IMR-90 (cell line): Measurements from ENCODE around the gene GMPPA. TPM values are rescaled to one million over a fixed set of nuclear protein-coding genes. Genes with fewer than 3 reads are reported as not detected.

ENCODE experiments used
- ATAC-seq: fragments of 200-7000 bp; cut with Tn5 transposase; 2 replicates; pipeline ENCODE4 v1.9.1; 2020; ENCODE audit warnings: low read depth, mild to moderate bottlenecking, moderate library complexity
- BruUV-seq: library from RNA; stranded (reverse); fragments of 400-500 nt; replicated peaks from 2 replicates; lab custom pipeline; 2021; lab: Mats Ljungman, UMichigan
- CTCF ChIA-PET: fragments of 300-600 bp; formaldehyde crosslinking; extraction: SDS; loops from one replicate; lab custom pipeline; 2021; ENCODE audit warnings: antibody characterized with exemption; lab: Yijun Ruan, JAX
- POLR2A ChIA-PET: fragments of 300-600 bp; sonication (Branson Sonifier 250); formaldehyde crosslinking; loops from one replicate; lab custom pipeline; 2022; ENCODE audit warnings: antibody characterized with exemption; ENCODE audit not compliant: unreplicated experiment; lab: Charles Lee
- DNase-seq: peaks from one replicate; pipeline ENCODE4 v3.0.0; 2013
- H2AFZ ChIP-seq: replicated peaks from 2 replicates; pipeline ENCODE3; 2013; ENCODE audit warnings: low read length, mild to moderate bottlenecking; ENCODE audit not compliant: poor library complexity
- H2AK5ac ChIP-seq: 2 replicates; pipeline ENCODE4 v1.6.1; 2013; ENCODE audit warnings: low read depth, low read length, inconsistent platforms
- H2AK9ac ChIP-seq: replicated peaks from 2 replicates; pipeline ENCODE3; 2013; ENCODE audit warnings: mild to moderate bottlenecking, low read depth, low read length, moderate library complexity; ENCODE audit not compliant: poor library complexity
- H2BK120ac ChIP-seq: 2 replicates; pipeline ENCODE4 v1.6.1; 2013; ENCODE audit warnings: low read depth, low read length, inconsistent platforms
- H2BK15ac ChIP-seq: 3 replicates; pipeline ENCODE4 v1.6.1; 2013; ENCODE audit warnings: low read depth, low read length, inconsistent platforms
- H2BK20ac ChIP-seq: 2 replicates; pipeline ENCODE4 v1.6.1; 2013; ENCODE audit warnings: low read depth, mild to moderate bottlenecking, inconsistent platforms, low read length, moderate library complexity
- H2BK5ac ChIP-seq: 2 replicates; pipeline ENCODE4 v1.6.1; 2013; ENCODE audit warnings: mild to moderate bottlenecking, low read depth, low read length, inconsistent platforms; ENCODE audit not compliant: poor library complexity, severe bottlenecking
- H3K14ac ChIP-seq: replicated peaks from 2 replicates; pipeline ENCODE4 v1.6.1; 2013; ENCODE audit warnings: low read depth, low read length, inconsistent platforms
- H3K18ac ChIP-seq: 2 replicates; pipeline ENCODE4 v1.6.1; 2013; ENCODE audit warnings: low read depth, low read length, control low read depth
- H3K23ac ChIP-seq: 2 replicates; pipeline ENCODE4 v1.6.1; 2013; ENCODE audit warnings: low read depth, low read length, inconsistent platforms
- H3K27ac ChIP-seq: 2 replicates; pipeline ENCODE4 v1.5.1; 2013; ENCODE audit warnings: mild to moderate bottlenecking, control low read depth, low read length; ENCODE audit not compliant: insufficient read depth
- H3K27me3 ChIP-seq: 2 replicates; pipeline ENCODE4 v1.6.1; 2013; ENCODE audit warnings: low read length; ENCODE audit not compliant: control insufficient read depth, insufficient read depth
- H3K36me3 ChIP-seq: 2 replicates; pipeline ENCODE4 v1.6.1; 2013; ENCODE audit warnings: low read length, mixed read lengths; ENCODE audit not compliant: control insufficient read depth, insufficient read depth
- H3K4ac ChIP-seq: 2 replicates; pipeline ENCODE4 v1.6.1; 2013; ENCODE audit warnings: low read depth, low read length, inconsistent platforms
- H3K4me1 ChIP-seq: 2 replicates; pipeline ENCODE4 v1.6.1; 2013; ENCODE audit warnings: low read length, mixed read lengths; ENCODE audit not compliant: control insufficient read depth, insufficient read depth
- H3K4me2 ChIP-seq: 2 replicates; pipeline ENCODE4 v1.6.1; 2013; ENCODE audit warnings: low read depth, mild to moderate bottlenecking, control low read depth, low read length, moderate library complexity
- H3K4me3 ChIP-seq: 2 replicates; pipeline ENCODE4 v1.5.1; 2013; ENCODE audit warnings: low read depth, mild to moderate bottlenecking, control low read depth, low read length, moderate library complexity; ENCODE audit not compliant: insufficient read depth
- H3K56ac ChIP-seq: 2 replicates; pipeline ENCODE4 v1.6.1; 2013; ENCODE audit warnings: low read length, inconsistent platforms; ENCODE audit not compliant: insufficient read depth; ENCODE audit errors: extremely low read depth
- H3K79me1 ChIP-seq, 2 experiments: 2 replicates each; pipeline ENCODE4 v1.6.1; 2013; ENCODE audit warnings: low read length in 2 of 2, inconsistent platforms in 1 of 2, low read depth in 1 of 2
- H3K9ac ChIP-seq: 2 replicates; pipeline ENCODE4 v1.6.1; 2013; ENCODE audit warnings: low read depth, low read length, control low read depth
- H3K9me1 ChIP-seq: 2 replicates; pipeline ENCODE4 v1.6.1; 2013; ENCODE audit warnings: low read length, inconsistent platforms; ENCODE audit not compliant: insufficient read depth
- H3K9me3 ChIP-seq: 2 replicates; pipeline ENCODE4 v1.6.1; 2013; ENCODE audit warnings: low read length; ENCODE audit not compliant: control insufficient read depth, insufficient read depth
- H4K20me1 ChIP-seq: 2 replicates; pipeline ENCODE4 v1.6.1; 2013; ENCODE audit warnings: low read length, inconsistent platforms; ENCODE audit not compliant: insufficient read depth
- H4K5ac ChIP-seq: 2 replicates; pipeline ENCODE4 v1.6.1; 2013; ENCODE audit warnings: mild to moderate bottlenecking, low read depth, low read length, control low read depth
- H4K8ac ChIP-seq, 2 experiments: 2 replicates each; pipeline ENCODE4 v1.6.1; 2013; ENCODE audit warnings: low read depth in 2 of 2, low read length in 2 of 2, control low read depth in 1 of 2, inconsistent platforms in 1 of 2
- H4K91ac ChIP-seq: 2 replicates; pipeline ENCODE4 v1.6.1; 2013; ENCODE audit warnings: low read depth, low read length, inconsistent platforms; ENCODE audit not compliant: insufficient read depth
- BHLHE40 ChIP-seq: fragments of 150-350 bp; IDR thresholded peaks from 2 replicates; pipeline ENCODE4 v1.6.1; 2016; ENCODE audit warnings: mild to moderate bottlenecking, low read depth, low read length
- ELK1 ChIP-seq: fragments of 150-350 bp; IDR thresholded peaks from 2 replicates; pipeline ENCODE4 v1.6.1; 2016; ENCODE audit warnings: low read depth, mild to moderate bottlenecking, low read length, moderate library complexity, borderline replicate concordance
- FOS ChIP-seq: fragments of 150-350 bp; IDR thresholded peaks from 2 replicates; pipeline ENCODE4 v1.6.1; 2016; ENCODE audit warnings: low read depth, low read length
- MAZ ChIP-seq: IDR thresholded peaks from 2 replicates; pipeline ENCODE4 v1.6.1; 2012; ENCODE audit warnings: low read depth, mild to moderate bottlenecking, low read length, improper control_type of control experiment, moderate library complexity, borderline replicate concordance
- NFE2L2 ChIP-seq: fragments of 150-350 bp; IDR thresholded peaks from 2 replicates; pipeline ENCODE4 v1.6.1; 2016; ENCODE audit warnings: low read depth, mild to moderate bottlenecking, low read length
- RAD21 ChIP-seq: IDR thresholded peaks from 2 replicates; pipeline ENCODE4 v1.6.1; 2012; ENCODE audit warnings: low read length, improper control_type of control experiment
- SMC3 ChIP-seq: fragments of 150-350 bp; IDR thresholded peaks from 2 replicates; pipeline ENCODE4 v1.6.1; 2016; ENCODE audit warnings: low read depth, mild to moderate bottlenecking, antibody characterized with exemption, low read length, moderate library complexity
- WGBS, 2 experiments: methylation state at CpG; one replicate each; pipeline versions ENCODE4 v1.1.5 to v1.1.7; 2013; ENCODE audit warnings: missing lambda C conversion rate in 2 of 2; ENCODE audit not compliant: insufficient read length in 1 of 2; ENCODE audit errors: extremely low coverage in 2 of 2; 5-methylcytosine and 5-hydroxymethylcytosine counted together
- dilution Hi-C: fragments of 300-500 bp; cut with HindIII; formaldehyde crosslinking; loops from one replicate; pipeline ENCODE4 v1.14.3; 2018; ENCODE audit warnings: low sequenced_read_pairs; ENCODE audit not compliant: unreplicated experiment
- in situ Hi-C: fragments of 300-500 bp; cut with MboI; formaldehyde crosslinking; loops from 3 replicates; pipeline ENCODE4 v1.14.3; 2019; ENCODE audit warnings: low sequenced_read_pairs, inconsistent platforms, mixed read lengths
- intact Hi-C: fragments of 100-400 bp; cut with micrococcal nuclease; formaldehyde crosslinking; loops from 2 replicates; pipeline ENCODE4 v1.10.0; 2022
- polyA plus RNA-seq, 3 experiments: library from polyadenylated mRNA; depleted of rRNA; stranded (reverse); fragments of >200 nt; gene quantifications; 2 replicates each; pipeline ENCODE4 v1.2.3, GENCODE V29; 2012; ENCODE audit warnings: low replicate concordance in 1 of 3
- total RNA-seq: library from RNA; depleted of rRNA; stranded (reverse); fragments of >200 nt; gene quantifications from 2 replicates; pipeline ENCODE4 v1.2.3, GENCODE V29; 2012

The GMPPA gene
- total and polyA plus RNA-seq, 2 of the 4 experiments (the other 2 are of a cell fraction), result 103 to 134 TPM

- no TSS peak for BruUV-seq
- dilution Hi-C loops, result no loop called here
- Histone ChIP-seq H3K56ac (no peak overlapping the region), H3K9ac (no peak overlapping the region), H3K9me3 (no peaks in the 10 kb centered on the region), H2BK15ac (no peak overlapping the region), H3K14ac (peak overlapping the region; percentile 59; the same call in 1 of the 2 replicates), H4K20me1 (no peaks in the 10 kb centered on the region; the same call in 1 of the 2 replicates), H2BK120ac (peak overlapping the region; percentile 71; the same call in 1 of the 2 replicates), H2AK5ac (no peak overlapping the region), H3K27ac (peak overlapping the region; percentile 26), H4K8ac (peak overlapping the region; percentile 22 to 55; a peak in 3 of 4 replicates), H2AFZ (peak overlapping the region; percentile 88), H3K36me3 (no peaks in the 10 kb centered on the region), H3K4me2 (peak overlapping the region; percentile 50), H3K4me1 (peaks cover 16% of the 10 kb centered on the region), H4K91ac (peak overlapping the region; percentile 57), H3K4me3 (no peak overlapping the region), H3K79me1 (no peaks in the 10 kb centered on the region), H3K9me1 (no peaks in the 10 kb centered on the region), H3K4ac (peak overlapping the region; percentile 76), H3K18ac (0 out of 2 replicates have a peak overlapping the region, but pooled peaks have one; percentile 8), H3K23ac (no peak overlapping the region), H4K5ac (peak overlapping the region; percentile 46; the same call in 1 of the 2 replicates), H2BK20ac (peak overlapping the region; percentile 27; the same call in 1 of the 2 replicates), H2AK9ac (peak overlapping the region; percentile 87), H3K27me3 (peaks cover 34% of the 10 kb centered on the region), H2BK5ac (peak overlapping the region; percentile 73)
- ChIA-PET CTCF (interaction anchor here (0.6 to 2.9 kb wide), 5 partner anchors 8 to 120 kb away, joined by 3 to 17 read pairs (median 9); a partner anchor contains a TSS), POLR2A (no interaction called here)
- ATAC-seq (peak; percentile 53), DNase-seq (peak; percentile 64)
- in situ Hi-C loops, result no loop called here
- TF ChIP-seq RAD21, result no peak
- TF ChIP-seq BHLHE40, result peak; percentile 76
- TF ChIP-seq ELK1, result no peak
- 0 out of 2 replicates have a peak, but pooled peaks have one; percentile 26 for TF ChIP-seq FOS
- TF ChIP-seq MAZ, result 0 out of 2 replicates have a peak, but pooled peaks have one; percentile 27
- TF ChIP-seq NFE2L2, result no peak
- no peak for TF ChIP-seq SMC3
- intact Hi-C loops, result loop anchor here (5.0 kb wide), 1 partner anchor 65 kb away; no protein-coding TSS in a partner anchor
- 10% methylated on average over 13 of the region's 70 CpGs; no CpG with 5 or more reads in 1 of the 2 experiments for WGBS, 2 experiments
Observed at GRCh38 chr2:219522111-219523030, 23.7 kb downstream of the GMPPA start.
